ENCODE data around the gene PPARG.

GRCh38 chr3:12440927-12441714 lies 152.3 kb downstream of the PPARG start:
- TF ChIP-seq CTCF (IDR thresholded peaks at IDR 0.05 in 2 of 3, conservative IDR thresholded peaks at IDR 0.05 in 1 of 3; ENCODE audit: borderline replicate concordance in 1 of 3, insufficient read depth in 1 of 3, low read depth in 2 of 3, low read length in 2 of 3) (no peak), RAD21 (IDR thresholded peaks at IDR 0.05; ENCODE audit: low read depth) (no peak), SP1 (IDR thresholded peaks at IDR 0.05; ENCODE audit: low read depth) (no peak), REST (IDR thresholded peaks at IDR 0.05; ENCODE audit: low read depth) (no peak), POLR2A (IDR thresholded peaks at IDR 0.05; ENCODE audit: borderline replicate concordance, extremely low read depth, insufficient read depth, insufficient read length) (no peak), JUND (IDR thresholded peaks at IDR 0.05) (no peak), ZNF274 (IDR thresholded peaks at IDR 0.05; ENCODE audit: low read depth, low read length) (no peak), SIN3A (IDR thresholded peaks at IDR 0.05; ENCODE audit: low read depth) (no peak), EZH2phosphoT487 (IDR thresholded peaks at IDR 0.05; ENCODE audit: borderline replicate concordance) (no peak), ZBTB33 (IDR thresholded peaks at IDR 0.05; ENCODE audit: extremely low read depth, insufficient replicate concordance, low read length) (no peak), ELF1 (IDR thresholded peaks at IDR 0.05; ENCODE audit: borderline replicate concordance, low read depth) (no peak), MAX (IDR thresholded peaks at IDR 0.05) (no peak), POLR2AphosphoS5 (IDR thresholded peaks at IDR 0.05; ENCODE audit: low read depth, low read length) (no peak), CEBPB (IDR thresholded peaks at IDR 0.05; ENCODE audit: low read depth) (no peak)
